Occipital lobe (tissue), 2 donors: ENCODE results near the gene ADARB2. TPM values are rescaled to one million over a fixed set of nuclear protein-coding genes. Genes with fewer than 3 reads are reported as not detected.
"Not testable (repeated sequence)": the region's sequence is repeated elsewhere in the genome, so short reads cannot be mapped to it uniquely, and the experiment has no call there.

Experiments used
- DNase-seq: peaks from one replicate; lab custom pipeline; 2025; lab: John Stamatoyannopoulos, UW
- total RNA-seq: library from RNA; depleted of rRNA; stranded (reverse); fragments of >200 nt; gene quantifications from one replicate; pipeline ENCODE4 v1.2.3, GENCODE V29; 2014

Gene ADARB2
- total RNA-seq, 1 donor from 2014 or later, result 4.8 TPM

DNA sequence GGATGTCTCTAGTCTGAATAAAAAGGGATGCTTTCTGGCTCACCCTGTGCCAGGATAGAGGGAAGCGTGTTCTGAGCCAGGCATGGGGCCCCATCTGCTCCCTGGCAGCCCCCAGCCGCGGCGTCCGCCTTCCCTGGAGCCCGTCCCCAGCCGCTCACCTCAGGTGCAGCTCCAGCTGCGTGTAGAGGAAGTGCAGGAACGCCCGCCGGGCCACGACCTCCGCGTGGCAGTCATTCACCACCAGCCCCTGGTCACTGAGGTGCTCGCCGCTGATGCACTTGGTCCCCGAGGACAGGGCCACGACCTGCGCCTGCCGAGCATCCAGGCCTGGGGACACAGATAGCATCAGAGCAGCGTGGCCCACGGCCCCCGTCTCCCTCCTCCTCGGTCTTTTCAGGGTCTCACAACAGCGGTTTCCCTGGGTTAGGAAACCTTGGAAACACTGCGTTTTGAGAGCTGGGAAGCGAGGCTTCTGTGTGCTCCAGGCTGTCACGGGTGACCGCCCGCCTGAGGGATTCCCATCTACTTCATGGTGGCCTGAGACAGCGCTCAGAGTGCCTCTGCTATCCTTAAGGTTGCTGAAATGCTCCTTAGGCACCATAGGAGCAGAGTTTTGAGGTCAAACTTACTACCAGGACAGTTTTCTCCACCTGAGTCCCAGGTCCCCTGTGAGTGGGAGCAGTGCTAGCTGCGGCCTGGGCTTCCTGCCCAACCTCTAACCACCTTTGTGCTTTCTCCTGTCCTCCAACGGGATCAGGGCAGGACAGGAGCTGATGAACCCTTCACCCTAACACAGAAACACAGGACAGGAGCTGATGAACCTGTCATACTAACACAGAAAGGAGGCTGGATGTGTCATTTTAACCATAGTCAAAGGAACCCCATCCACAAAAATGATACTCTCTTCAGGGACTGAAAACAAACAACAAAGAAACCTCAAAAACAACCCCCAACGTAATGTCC lies 495.1 kb downstream of the ADARB2 start:
- DNase-seq, result no peak

DNA sequence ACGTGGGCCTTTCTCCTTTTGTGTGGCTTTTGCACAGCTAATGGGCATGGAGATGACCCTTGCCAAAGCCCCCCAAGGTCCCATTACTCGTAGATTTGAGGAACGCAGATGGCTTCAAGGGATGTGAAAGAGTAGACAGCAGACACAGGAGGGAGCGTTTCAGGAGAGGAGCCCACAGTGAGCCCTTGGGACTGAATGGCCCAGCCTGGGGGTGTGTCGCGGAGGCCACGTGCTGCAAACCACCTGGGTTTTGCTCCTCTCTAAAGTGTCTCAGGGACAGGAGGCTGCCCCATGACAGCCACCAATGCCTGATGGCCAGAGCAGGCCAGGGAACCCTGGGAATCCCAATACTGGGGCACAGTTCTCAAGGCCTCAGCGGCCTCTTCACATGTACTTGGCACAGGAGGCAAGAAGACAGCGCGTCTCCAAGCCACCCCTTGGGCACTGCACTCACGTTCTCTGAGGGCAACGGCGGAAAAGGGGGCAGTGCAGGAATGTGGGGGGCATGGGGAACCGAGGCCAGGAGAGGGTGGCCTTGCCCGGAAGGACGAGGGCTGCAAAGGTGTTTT lies 495.9 kb downstream of the ADARB2 start:
- no peak for DNase-seq

DNA sequence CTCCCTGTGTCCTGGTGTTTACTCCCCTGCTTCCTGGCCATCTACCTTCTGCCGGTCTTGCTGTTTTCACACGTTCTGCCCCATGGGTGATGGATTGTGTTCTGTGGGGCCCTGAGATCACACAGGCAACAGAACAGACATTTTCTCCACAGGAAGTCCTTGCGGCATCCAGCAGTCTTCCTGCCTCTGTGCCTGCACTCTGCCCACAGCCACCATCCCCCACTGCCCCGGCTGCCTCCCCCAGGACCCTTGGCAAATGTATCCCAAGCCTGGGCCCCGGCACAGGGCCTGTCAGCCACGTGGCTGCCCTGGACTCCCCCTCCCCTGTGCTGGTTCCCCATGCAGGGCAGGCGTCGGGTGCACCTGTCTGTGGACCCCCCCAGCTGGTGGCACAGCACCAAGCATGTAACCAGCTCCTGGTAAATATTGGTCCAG lies 497.0 kb downstream of the ADARB2 start:
- DNase-seq, result no peak

DNA sequence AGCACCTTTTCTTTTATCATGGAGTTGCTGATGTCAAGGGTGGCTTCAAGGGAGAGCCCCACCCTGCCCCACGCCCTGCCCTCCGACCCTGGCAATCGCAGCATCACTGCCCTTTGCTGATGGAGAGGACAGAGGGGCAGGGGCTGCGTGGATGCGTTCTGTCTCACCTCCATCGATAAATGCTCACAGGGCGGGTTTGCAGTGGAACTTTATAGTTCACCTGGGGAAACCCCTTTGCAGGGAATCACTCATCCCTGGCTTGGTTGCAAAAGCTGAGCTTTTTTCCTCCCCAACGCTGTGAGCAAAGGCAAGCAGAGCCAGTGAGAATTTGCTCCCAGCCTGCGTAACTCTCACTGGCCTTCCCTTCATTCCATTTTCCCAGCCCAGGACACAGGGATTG lies 504.3 kb downstream of the ADARB2 start:
- DNase-seq, result no peak

DNA sequence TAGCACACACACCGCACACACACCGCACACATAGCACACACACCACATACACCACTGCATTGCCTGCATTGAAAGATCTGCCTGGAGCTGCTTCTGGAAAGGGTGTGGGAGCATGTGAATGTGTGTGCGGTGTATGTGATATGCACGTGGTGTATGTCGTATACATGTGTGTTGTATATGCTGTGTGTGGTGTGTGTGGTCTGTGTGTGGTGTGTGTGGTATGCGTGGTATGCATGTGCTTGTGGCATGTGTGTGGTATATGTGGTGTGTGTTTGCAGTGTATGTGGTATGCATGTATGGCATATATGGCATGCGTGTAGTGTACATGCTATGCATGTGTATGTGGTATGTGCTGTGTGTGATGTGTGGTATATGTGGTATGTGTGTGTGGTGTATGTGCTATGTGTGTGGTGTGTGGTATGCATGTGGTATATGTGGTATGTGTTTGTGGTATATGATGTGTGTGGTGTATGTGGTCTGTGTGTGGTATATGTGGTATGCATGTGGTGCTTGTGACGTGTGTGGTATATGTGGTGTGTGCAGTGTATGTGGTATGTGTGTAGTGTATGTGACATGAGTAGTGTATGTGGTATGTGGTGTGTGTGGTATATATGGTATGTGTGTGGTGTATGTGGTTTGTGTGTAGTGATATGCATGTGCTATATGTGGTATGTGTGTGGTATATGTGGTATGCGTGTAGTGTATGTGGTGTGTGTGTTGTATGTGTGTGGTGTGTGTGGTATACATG lies 505.0 kb downstream of the ADARB2 start:
- no peak for DNase-seq

DNA sequence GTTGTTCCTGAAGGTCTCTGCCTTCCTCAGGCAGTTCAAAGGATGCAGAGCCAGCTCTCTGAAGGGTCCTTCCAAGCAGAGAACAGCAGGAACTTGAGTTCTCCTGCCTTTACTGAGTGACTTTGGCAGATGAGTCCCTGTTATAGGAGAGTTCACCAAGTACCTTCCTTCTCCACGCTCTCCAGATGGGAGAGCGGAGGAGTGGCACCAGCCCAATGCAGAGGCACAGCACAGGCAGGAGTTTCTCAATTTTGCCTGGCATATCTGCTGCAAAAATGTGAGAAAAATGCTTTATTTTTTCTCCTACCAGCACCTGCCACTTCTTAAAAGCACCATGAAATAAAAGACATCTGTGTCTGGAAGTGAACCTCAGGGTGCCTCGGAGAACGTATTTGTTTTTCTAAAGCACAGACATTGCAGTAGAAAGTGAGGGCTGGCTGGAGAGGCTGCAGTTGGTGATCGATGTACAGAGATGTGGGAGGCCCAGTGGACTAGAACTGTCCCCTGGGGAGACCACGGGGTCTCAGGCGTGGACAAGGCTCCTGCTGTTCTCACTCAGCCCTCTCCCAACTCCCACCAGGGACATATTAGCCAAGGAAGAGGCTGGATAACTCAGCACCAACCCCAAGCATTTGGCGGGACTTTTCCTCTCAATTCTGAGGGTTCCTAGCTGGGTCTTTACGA lies 506.6 kb downstream of the ADARB2 start:
- peak; percentile 57 for DNase-seq

DNA sequence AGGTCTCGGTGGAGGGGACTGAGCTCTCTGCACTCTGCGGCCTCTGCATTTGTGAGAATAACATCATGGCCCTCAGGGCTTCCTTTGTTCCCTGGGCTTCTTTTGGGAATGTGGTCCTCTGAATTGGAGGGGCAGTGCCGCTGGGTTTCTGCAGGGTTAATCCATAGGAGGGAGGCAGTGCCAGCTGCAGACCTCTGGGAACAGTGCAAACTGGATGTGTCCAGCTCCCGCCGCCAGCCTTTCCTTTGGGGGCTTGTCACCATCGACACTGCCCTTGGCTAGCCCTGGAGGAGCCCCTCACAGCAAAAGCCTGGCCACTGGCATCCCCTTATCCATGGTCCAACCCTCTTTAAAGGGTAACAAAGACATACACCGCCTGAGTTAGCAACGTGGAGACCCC lies 507.2 kb downstream of the ADARB2 start:
- DNase-seq, result no peak

DNA sequence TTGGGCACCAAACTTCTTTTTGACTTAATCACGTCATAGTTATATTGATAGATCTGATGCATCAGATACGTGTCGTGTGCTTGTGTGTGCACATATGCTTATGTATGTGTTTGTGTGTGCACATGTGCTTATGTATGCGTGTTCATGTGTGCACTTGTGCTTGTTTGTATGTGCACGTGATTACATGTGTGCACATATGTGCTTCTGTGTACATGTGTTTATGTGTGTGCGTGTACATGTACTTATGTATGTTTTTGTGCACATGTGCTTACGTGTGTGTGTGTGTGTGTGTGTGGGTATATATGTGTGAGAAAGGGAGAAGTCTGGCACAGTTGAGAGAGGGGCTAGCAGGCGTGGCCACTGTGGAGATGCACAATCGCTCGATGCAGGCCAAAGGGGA lies 507.8 kb downstream of the ADARB2 start:
- DNase-seq, result no peak

DNA sequence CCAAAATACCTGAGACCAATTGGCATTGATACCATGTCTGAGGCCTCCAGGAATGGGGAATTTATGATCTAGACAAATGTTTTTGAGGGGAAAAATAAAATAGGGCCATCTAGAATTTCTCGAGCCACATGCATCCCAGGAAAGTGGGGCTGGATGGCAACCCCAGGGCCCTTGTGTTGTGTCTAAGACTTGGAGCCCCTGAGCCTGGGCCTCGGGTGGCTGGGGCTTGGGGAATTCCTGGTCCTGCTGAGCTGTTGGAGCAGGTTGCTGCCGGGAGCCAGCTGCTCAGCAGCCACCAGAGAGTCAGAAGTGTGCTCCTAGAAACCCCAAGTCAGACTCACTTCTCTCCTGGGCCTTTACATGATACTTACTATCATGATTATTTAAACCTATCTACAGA lies 508.2 kb downstream of the ADARB2 start:
- no peak for DNase-seq

DNA sequence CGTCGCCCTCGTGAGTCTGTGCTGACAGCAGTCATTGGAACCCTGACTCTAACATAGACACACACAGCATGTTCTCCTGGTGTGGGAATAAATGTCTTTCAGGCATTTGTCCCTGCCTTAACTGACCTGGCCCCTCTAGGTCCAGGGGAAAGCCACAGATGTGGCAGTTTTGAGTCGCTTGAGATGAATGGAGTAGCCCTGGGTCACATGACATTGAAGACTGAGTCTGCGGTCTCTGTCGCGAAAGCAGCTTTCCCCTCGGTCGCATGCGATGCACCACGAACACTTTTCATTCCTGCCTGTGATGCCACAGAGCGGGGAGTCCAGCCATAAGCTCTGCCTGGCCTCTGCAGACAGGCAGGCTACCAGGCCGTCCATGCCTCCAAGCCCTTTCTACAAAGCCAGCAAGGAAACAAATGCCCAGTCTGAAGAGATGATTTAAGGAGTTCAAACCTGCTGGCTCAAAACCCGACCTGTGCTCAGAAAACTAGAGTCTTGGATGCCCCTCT lies 508.8 kb downstream of the ADARB2 start:
- DNase-seq, result no peak

DNA sequence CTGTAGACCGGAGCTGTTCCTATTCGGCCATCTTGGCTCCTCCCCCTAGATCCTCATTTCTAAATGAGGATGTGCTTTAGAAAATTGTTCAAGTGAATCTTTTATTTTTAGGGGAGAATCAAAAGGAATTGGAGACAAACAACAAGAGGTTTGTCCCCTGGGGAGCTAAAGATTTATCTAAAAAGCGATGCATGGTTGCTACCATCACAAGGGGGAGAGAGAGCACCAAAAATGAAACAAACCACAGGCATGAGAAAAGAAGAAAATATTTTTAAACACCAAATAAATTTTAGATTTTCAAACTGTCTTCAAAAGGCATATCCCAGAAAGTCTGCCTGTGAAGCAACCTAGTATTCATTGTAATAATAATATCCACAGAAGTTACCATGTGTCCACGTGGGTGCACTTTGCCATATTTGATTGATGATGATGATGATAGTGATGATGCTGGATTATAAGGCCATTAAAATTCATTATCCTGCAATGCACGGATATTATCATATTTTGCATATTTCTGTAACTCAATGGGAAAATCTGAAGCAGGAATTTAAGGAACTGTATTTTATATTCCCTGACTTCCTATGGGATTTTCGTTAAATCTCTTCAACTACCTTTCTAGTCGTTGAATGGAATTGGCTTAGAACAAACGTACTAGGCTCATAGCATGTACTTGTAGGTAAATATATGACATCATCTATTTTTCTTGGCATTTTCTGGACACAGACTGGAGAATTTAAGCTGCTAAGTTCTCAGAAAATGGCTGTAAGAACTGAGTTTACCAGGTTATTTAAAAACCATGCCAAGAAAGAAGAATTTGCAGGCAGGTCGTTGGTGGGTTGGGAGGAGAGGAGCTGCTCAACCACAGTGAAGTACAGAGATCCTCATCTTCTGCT lies 509.6 kb downstream of the ADARB2 start:
- no peak for DNase-seq

DNA sequence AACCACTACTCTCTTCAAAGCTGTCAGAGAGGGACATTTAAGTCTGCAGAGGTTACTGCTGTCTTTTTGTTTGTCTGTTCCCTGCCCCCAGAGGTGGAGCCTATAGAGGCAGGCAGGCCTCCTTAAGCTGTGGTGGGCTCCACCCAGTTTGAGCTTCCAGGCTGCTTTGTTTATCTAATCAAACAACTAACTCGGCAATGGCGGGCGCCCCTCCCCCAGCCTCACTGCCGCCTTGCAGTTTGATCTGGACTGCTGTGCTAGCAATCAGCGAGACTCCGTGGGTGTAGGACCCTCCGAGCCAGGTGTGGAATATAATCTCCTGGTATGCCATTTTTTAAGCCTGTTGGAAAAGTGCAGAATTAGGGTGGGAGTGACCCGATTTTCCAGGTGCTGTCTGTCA lies 510.4 kb downstream of the ADARB2 start:
- DNase-seq, result not testable (repeated sequence)

DNA sequence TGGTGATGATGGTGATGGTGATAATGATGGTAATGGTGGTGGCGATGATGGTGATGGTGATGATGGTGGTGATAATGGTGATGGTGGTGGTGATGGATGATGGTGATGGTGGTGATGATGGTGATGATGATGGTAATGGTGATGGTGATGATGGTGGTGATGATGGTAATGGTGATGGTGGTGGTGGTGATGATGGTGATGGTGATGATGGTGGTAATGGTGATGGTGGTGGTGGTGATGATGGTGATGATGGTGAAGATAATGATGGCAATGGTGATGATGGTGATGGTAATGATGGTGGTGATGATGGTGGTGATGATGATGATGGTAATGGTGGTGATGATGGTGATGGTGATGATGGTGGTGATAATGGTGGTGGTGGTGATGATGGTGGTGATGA lies 517.5 kb downstream of the ADARB2 start:
- not testable (repeated sequence) for DNase-seq

DNA sequence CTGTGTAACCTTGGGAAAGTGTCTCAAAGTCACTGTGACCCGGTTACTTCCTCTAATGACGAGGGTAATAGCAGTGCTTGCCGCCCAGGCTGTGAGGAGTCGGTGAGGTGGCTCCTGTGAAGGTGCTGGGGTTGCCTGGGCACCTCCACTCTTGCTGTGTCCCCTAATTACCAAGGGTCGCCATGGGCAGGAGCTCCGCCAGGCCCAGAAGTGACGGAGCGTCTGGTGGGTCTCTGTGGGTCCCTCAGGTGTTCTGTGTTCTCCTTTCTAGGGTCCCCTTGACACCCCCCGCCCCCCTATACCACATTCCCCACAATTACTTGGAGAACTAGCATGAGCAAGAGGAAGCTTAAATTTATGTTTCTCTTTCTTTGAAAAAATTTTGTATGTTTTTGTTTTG lies 519.7 kb downstream of the ADARB2 start:
- no peak for DNase-seq

DNA sequence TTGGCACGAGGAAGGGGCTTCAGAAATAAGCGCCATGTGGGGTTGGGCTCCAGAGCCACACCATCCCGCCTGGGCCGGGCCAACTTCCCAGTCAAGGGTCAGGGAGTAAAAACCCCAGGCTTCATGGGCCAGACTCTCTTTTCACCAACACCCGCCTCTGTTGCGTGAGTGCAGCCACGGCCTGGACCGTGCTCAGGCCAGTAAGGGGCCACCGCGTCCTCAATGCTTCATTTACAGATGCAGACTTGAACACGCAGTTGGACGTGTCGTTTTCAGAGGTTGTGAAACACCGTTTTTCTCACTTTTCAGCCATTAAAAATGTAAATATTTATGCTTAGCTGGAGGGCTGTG lies 520.1 kb downstream of the ADARB2 start:
- no peak for DNase-seq

DNA sequence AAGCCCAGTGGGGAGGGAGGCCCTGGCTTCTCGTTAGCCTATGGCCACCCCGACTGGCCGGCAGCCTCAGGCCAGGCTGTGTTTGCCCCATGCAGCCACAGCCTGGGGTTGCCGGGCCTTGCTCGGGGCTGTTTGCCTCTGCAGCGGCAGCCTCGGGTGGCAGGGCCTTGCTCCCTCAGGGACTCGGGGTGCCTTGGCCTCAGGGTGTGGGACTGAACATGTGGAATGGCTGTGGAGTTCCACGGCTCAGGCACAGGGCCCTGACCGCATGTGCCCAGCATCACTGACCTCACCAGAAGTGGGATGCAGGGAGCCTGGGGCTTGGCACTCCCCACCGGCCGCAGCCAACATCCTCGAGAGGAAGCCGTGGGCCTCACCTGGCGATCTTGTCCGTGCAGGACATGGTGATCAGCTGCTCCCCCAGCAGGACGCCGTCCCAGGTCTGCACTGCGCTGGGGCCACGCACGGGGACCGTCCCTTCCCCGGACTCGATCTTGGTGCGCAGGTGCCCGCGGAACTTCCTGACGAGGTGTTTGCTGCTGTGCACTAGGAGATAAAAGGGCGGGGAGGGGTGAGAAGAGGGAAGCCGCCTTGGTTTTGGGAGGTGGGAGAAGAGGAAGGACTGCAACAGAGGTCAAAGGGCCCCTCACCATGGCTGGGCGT lies 520.6 kb downstream of the ADARB2 start:
- DNase-seq, result no peak

DNA sequence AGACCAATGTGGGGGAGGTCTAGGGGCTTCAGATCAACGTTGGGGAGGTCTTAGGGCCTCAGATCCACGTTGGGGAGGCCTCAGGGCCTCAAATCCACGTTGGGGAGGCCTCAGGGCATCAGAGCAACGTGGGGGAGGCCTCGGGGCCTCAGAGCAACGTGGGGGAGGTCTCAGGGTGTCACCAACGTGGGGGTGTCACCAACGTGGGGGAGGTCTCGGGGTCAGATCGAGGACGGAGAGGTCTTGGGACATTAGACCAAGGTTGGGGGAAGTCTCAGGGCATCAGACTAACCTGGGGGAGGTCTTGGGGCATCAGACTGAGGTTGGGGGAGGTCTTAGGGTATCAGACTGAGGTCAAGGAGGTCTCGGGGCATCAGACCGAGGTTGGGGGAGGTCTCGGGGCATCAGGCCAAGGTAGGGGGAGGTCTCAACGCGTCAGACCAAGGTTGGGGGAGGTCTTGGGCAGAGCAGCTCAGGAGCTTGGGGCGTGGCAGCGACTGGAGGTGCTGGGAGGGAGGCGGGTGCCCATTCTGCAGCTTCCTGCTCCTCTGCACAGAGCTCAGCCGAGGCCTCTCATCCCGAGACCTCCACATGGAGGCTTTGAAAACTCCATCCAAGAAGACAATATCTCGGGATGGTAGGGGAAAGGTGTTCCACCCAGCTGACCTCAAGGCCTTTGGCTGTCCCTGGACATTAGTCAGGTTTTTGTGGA lies 521.3 kb downstream of the ADARB2 start:
- DNase-seq, result no peak

DNA sequence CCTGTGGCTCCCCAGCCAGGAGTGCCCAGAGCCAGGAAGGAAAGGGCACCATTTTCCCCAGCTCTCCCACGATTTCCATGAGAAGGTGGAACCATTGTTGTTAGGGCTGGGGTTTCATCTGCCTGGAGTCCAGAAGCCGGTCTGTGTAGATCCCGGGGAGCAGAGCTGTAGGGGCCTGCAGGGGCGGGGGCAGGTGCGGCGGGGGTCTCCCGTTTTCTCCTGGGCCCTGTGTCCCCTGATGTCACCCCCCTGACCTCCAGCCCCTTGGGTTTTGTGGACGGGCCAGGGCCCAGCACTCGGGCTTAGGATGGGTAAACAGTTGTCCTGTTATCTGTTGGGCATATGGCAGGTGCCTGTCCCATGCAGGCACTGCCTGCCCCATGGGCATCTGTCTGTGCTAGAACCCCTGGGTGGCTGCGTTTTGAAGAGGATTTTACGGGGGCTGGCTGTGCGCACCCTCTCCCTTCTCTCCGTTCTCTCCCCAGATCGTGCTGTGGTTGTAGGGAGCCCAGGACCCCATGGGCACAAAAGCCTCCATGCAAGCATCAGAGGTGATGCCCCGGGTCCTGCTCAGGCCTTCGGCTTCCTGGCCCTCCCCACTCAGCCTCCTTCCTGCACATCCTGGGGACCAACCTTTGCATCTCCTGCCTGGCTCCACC lies 522.3 kb downstream of the ADARB2 start:
- no peak for DNase-seq
